ENCODE data around the gene LAD1. TPM values are rescaled to one million over a fixed set of nuclear protein-coding genes. Genes with fewer than 3 reads are reported as not detected.

The LAD1 gene
- total RNA-seq, 1 donor from 2014 or later, result not detected

- Mint-ChIP-seq H3K9me3 (no peaks in the 10 kb centered on the region), H3K4me3 (no peak overlapping the region)
These were observed 415 bp upstream of the LAD1 start for GRCh38 chr1:201399352-201400126.

GRCh38 chr1:201397675-201398074, 1.4 kb downstream of the LAD1 start:
- Mint-ChIP-seq H3K27ac (no peak overlapping the region), H3K9me3 (no peaks in the 10 kb centered on the region), H3K36me3 (ENCODE audit: low read depth) (no peaks in the 10 kb centered on the region), H3K4me3 (no peak overlapping the region), H3K4me1 (no peaks in the 10 kb centered on the region), H3K27me3 (peaks cover 40% of the 10 kb centered on the region)
- no peak for TF ChIP-seq CTCF (IDR thresholded peaks at IDR 0.05)
- intact Hi-C loops (cut with micrococcal nuclease), result no loop called here
- ChIA-PET POLR2A (no interaction called here), CTCF (no interaction called here)
- no peak for ATAC-seq (ENCODE audit: low read depth)
- no peak for DNase-seq

More at GRCh38 chr1:201399352-201400126, 415 bp upstream of the LAD1 start:
- DNase-seq, result no peak
- intact Hi-C loops (cut with micrococcal nuclease), result no loop called here
- ChIA-PET CTCF (no interaction called here), POLR2A (no interaction called here)
- Mint-ChIP-seq H3K27ac (no peak overlapping the region), H3K4me1 (no peaks in the 10 kb centered on the region), H3K36me3 (ENCODE audit: low read depth) (no peaks in the 10 kb centered on the region), H3K27me3 (peaks cover 34% of the 10 kb centered on the region)
- no peak for ATAC-seq (ENCODE audit: low read depth)
- TF ChIP-seq CTCF (IDR thresholded peaks at IDR 0.05), result no peak

GRCh38 chr1:201396861-201397464, 2.2 kb downstream of the LAD1 start:
- H3K4me3 Mint-ChIP-seq, result no peak overlapping the region
- no peak for DNase-seq
- no peak for ATAC-seq (ENCODE audit: low read depth)
- intact Hi-C loops (cut with micrococcal nuclease), result no loop called here
- H3K36me3 Mint-ChIP-seq (ENCODE audit: low read depth), result no peaks in the 10 kb centered on the region
- no peaks in the 10 kb centered on the region for H3K4me1 Mint-ChIP-seq
- H3K9me3 Mint-ChIP-seq, result no peaks in the 10 kb centered on the region
- H3K27me3 Mint-ChIP-seq, result peaks cover 40% of the 10 kb centered on the region
- no peak for TF ChIP-seq CTCF (IDR thresholded peaks at IDR 0.05)
- H3K27ac Mint-ChIP-seq, result no peak overlapping the region
- ChIA-PET POLR2A (no interaction called here), CTCF (no interaction called here)

GRCh38 chr1:201395936-201396335, 3.2 kb downstream of the LAD1 start:
- CTCF ChIA-PET, result no interaction called here
- intact Hi-C loops (cut with micrococcal nuclease), result no loop called here
- no peak overlapping the region for H3K4me3 Mint-ChIP-seq
- TF ChIP-seq CTCF (IDR thresholded peaks at IDR 0.05), result no peak
- H3K4me1 Mint-ChIP-seq, result no peaks in the 10 kb centered on the region
- ATAC-seq (ENCODE audit: low read depth) (no peak), DNase-seq (no peak)
- no peaks in the 10 kb centered on the region for H3K9me3 Mint-ChIP-seq
- no peaks in the 10 kb centered on the region for H3K36me3 Mint-ChIP-seq (ENCODE audit: low read depth)
- POLR2A ChIA-PET, result no interaction called here
- peaks cover 38% of the 10 kb centered on the region for H3K27me3 Mint-ChIP-seq
- no peak overlapping the region for H3K27ac Mint-ChIP-seq

- no peak for DNase-seq
- Mint-ChIP-seq H3K27me3 (peaks cover 28% of the 10 kb centered on the region), H3K36me3 (ENCODE audit: low read depth) (no peaks in the 10 kb centered on the region), H3K27ac (no peak overlapping the region), H3K4me1 (no peaks in the 10 kb centered on the region), H3K9me3 (no peaks in the 10 kb centered on the region), H3K4me3 (no peak overlapping the region)
- ChIA-PET CTCF (no interaction called here), POLR2A (no interaction called here)
- TF ChIP-seq CTCF (IDR thresholded peaks at IDR 0.05), result no peak
- no peak for ATAC-seq (ENCODE audit: low read depth)
- intact Hi-C loops (cut with micrococcal nuclease), result no loop called here
These were observed 4.5 kb downstream of the LAD1 start for GRCh38 chr1:201394591-201394990.
